Mesendoderm (in vitro differentiated cells): ENCODE results near the gene EHD3.
A peak's percentile ranks its signal among the peaks of the same experiment; 100 is the strongest.

Experiments
- DNase-seq: peaks from one replicate; pipeline ENCODE4 v3.0.0; 2013
- H2AK5ac ChIP-seq: 2 replicates; pipeline ENCODE4 v1.6.1; 2013; ENCODE audit warnings: low read length, inconsistent platforms
- H2BK120ac ChIP-seq: 2 replicates; pipeline ENCODE4 v1.6.1; 2013; ENCODE audit warnings: low read depth, mild to moderate bottlenecking, low read length, moderate library complexity, mixed read lengths
- H2BK15ac ChIP-seq: replicated peaks from 2 replicates; pipeline ENCODE4 v1.6.1; 2013; ENCODE audit warnings: low read depth, mild to moderate bottlenecking, moderate library complexity
- H2BK5ac ChIP-seq: 2 replicates; pipeline ENCODE4 v1.6.1; 2013; ENCODE audit warnings: low read length, inconsistent platforms
- H3K18ac ChIP-seq: 2 replicates; pipeline ENCODE4 v1.6.1; 2013; ENCODE audit warnings: mild to moderate bottlenecking, low read length, mixed read lengths
- H3K23ac ChIP-seq: one replicate; pipeline ENCODE4 v1.6.1; 2013; ENCODE audit warnings: low read length
- H3K27ac ChIP-seq: 2 replicates; pipeline ENCODE4 v1.5.1; 2013; ENCODE audit warnings: low read depth, mild to moderate bottlenecking, inconsistent platforms, low read length, moderate library complexity
- H3K27me3 ChIP-seq: 2 replicates; pipeline ENCODE4 v1.6.1; 2013; ENCODE audit warnings: low read length, control low read depth, mild to moderate bottlenecking, inconsistent platforms; ENCODE audit not compliant: insufficient read depth, poor library complexity
- H3K36me3 ChIP-seq: 2 replicates; pipeline ENCODE4 v1.6.1; 2013; ENCODE audit warnings: low read length, inconsistent platforms; ENCODE audit not compliant: control insufficient read depth, insufficient read depth
- H3K4ac ChIP-seq: one replicate; pipeline ENCODE4 v1.6.1; 2013; ENCODE audit warnings: low read depth, mild to moderate bottlenecking, low read length, moderate library complexity
- H3K4me1 ChIP-seq: 2 replicates; pipeline ENCODE4 v1.6.1; 2013; ENCODE audit warnings: low read depth, low read length, inconsistent platforms; ENCODE audit not compliant: control insufficient read depth
- H3K4me2 ChIP-seq: 2 replicates; pipeline ENCODE4 v1.6.1; 2013; ENCODE audit warnings: low read length
- H3K4me3 ChIP-seq: 2 replicates; pipeline ENCODE4 v1.5.1; 2013; ENCODE audit warnings: mild to moderate bottlenecking, low read length
- H3K56ac ChIP-seq: one replicate; pipeline ENCODE4 v1.6.1; 2013; ENCODE audit warnings: low read length
- H3K79me1 ChIP-seq: 2 replicates; pipeline ENCODE4 v1.6.1; 2013; ENCODE audit warnings: low read length, inconsistent platforms
- H3K79me2 ChIP-seq: 2 replicates; pipeline ENCODE4 v1.6.1; 2013; ENCODE audit warnings: mild to moderate bottlenecking, low read length; ENCODE audit not compliant: control insufficient read depth, insufficient read depth
- H3K9ac ChIP-seq: 2 replicates; pipeline ENCODE4 v1.6.1; 2013; ENCODE audit warnings: low read length, inconsistent platforms
- H4K5ac ChIP-seq: one replicate; pipeline ENCODE4 v1.6.1; 2013; ENCODE audit warnings: low read length
- H4K8ac ChIP-seq: one replicate; pipeline ENCODE4 v1.6.1; 2013; ENCODE audit warnings: low read depth, mild to moderate bottlenecking, control low read depth, low read length, moderate library complexity
- WGBS: extraction: QIAGEN DNeasy Blood & Tissue Kit; methylation state at CpG from one replicate; pipeline ENCODE4 v1.1.7; 2013; ENCODE audit warnings: low lambda C conversion rate, missing lambda C conversion rate; ENCODE audit not compliant: insufficient coverage; ENCODE audit errors: extremely low coverage; 5-methylcytosine and 5-hydroxymethylcytosine counted together

Gene EHD3

GRCh38 chr2:31263636-31264190 lies 29.8 kb downstream of the EHD3 start:
- Histone ChIP-seq H3K18ac (no peak overlapping the region), H3K27ac (no peak overlapping the region), H2AK5ac (no peak overlapping the region), H4K5ac (no peak overlapping the region), H3K79me2 (no peaks in the 10 kb centered on the region), H2BK5ac (no peak overlapping the region), H3K4me3 (no peak overlapping the region), H3K36me3 (peaks cover 1% of the 10 kb centered on the region), H3K9ac (no peak overlapping the region), H3K27me3 (no peaks in the 10 kb centered on the region), H3K4me2 (no peak overlapping the region), H3K4me1 (no peaks in the 10 kb centered on the region), H3K79me1 (no peaks in the 10 kb centered on the region), H3K56ac (no peak overlapping the region), H3K4ac (no peak overlapping the region), H3K23ac (no peak overlapping the region), H2BK15ac (no peak overlapping the region), H4K8ac (no peak overlapping the region), H2BK120ac (no peak overlapping the region)
- peak; percentile 48 for DNase-seq
- no CpG with 5 or more reads among the region's 3 CpGs for WGBS

GRCh38 chr2:31265234-31265633 lies 31.3 kb downstream of the EHD3 start:
- H3K27me3 ChIP-seq: no peaks in the 10 kb centered on the region
- no peak overlapping the region for H3K4me2 ChIP-seq
- H3K27ac ChIP-seq: no peak overlapping the region
- H2AK5ac ChIP-seq: no peak overlapping the region
- H3K79me1 ChIP-seq: no peaks in the 10 kb centered on the region
- no peaks in the 10 kb centered on the region for H3K79me2 ChIP-seq
- H3K4ac ChIP-seq: no peak overlapping the region
- no peak overlapping the region for H2BK5ac ChIP-seq
- no peak for DNase-seq
- H4K5ac ChIP-seq: no peak overlapping the region
- no peaks in the 10 kb centered on the region for H3K4me1 ChIP-seq
- H3K56ac ChIP-seq: no peak overlapping the region
- no peak overlapping the region for H2BK120ac ChIP-seq
- peaks cover 1% of the 10 kb centered on the region for H3K36me3 ChIP-seq
- no peak overlapping the region for H2BK15ac ChIP-seq
- WGBS: no CpG with 5 or more reads among the region's 6 CpGs
- no peak overlapping the region for H3K23ac ChIP-seq
- H3K9ac ChIP-seq: no peak overlapping the region
- no peak overlapping the region for H3K18ac ChIP-seq
- no peak overlapping the region for H3K4me3 ChIP-seq
- no peak overlapping the region for H4K8ac ChIP-seq

- no peak overlapping the region for H2BK15ac ChIP-seq
- no peak overlapping the region for H3K9ac ChIP-seq
- no peak overlapping the region for H2BK120ac ChIP-seq
- H3K18ac ChIP-seq: no peak overlapping the region
- no peaks in the 10 kb centered on the region for H3K4me1 ChIP-seq
- DNase-seq: no peak
- no peaks in the 10 kb centered on the region for H3K27me3 ChIP-seq
- H3K4me2 ChIP-seq: no peak overlapping the region
- H3K4ac ChIP-seq: no peak overlapping the region
- WGBS: no CpG with 5 or more reads among the region's 6 CpGs
- H3K56ac ChIP-seq: no peak overlapping the region
- H4K5ac ChIP-seq: no peak overlapping the region
- H3K79me2 ChIP-seq: no peaks in the 10 kb centered on the region
- H2BK5ac ChIP-seq: no peak overlapping the region
- H3K4me3 ChIP-seq: no peak overlapping the region
- no peak overlapping the region for H3K23ac ChIP-seq
- no peak overlapping the region for H3K27ac ChIP-seq
- H3K79me1 ChIP-seq: no peaks in the 10 kb centered on the region
- H2AK5ac ChIP-seq: no peak overlapping the region
- H4K8ac ChIP-seq: no peak overlapping the region
- peaks cover 1% of the 10 kb centered on the region for H3K36me3 ChIP-seq
These were observed 32.9 kb downstream of the EHD3 start for GRCh38 chr2:31266804-31267203.

- Histone ChIP-seq H3K79me2 (no peaks in the 10 kb centered on the region), H4K8ac (no peak overlapping the region), H3K4ac (no peak overlapping the region), H3K36me3 (no peaks in the 10 kb centered on the region), H3K4me3 (no peak overlapping the region), H3K9ac (no peak overlapping the region), H2BK120ac (no peak overlapping the region), H2BK15ac (no peak overlapping the region), H2BK5ac (no peak overlapping the region), H3K4me2 (no peak overlapping the region), H3K18ac (no peak overlapping the region), H4K5ac (no peak overlapping the region), H3K56ac (no peak overlapping the region), H2AK5ac (no peak overlapping the region), H3K4me1 (no peaks in the 10 kb centered on the region), H3K79me1 (no peaks in the 10 kb centered on the region), H3K27ac (no peak overlapping the region), H3K27me3 (no peaks in the 10 kb centered on the region), H3K23ac (no peak overlapping the region)
- DNase-seq: no peak
- no CpG with 5 or more reads among the region's 8 CpGs for WGBS
These were observed 33.6 kb downstream of the EHD3 start for GRCh38 chr2:31267437-31268120.

- H3K4me2 ChIP-seq: no peak overlapping the region
- no CpG with 5 or more reads among the region's 2 CpGs for WGBS
These were observed 34.4 kb downstream of the EHD3 start for GRCh38 chr2:31268344-31268743.

GRCh38 chr2:31269087-31269486 lies 35.1 kb downstream of the EHD3 start:
- no CpG with 5 or more reads among the region's 4 CpGs for WGBS
- Histone ChIP-seq H3K9ac (no peak overlapping the region), H3K36me3 (no peaks in the 10 kb centered on the region), H3K23ac (no peak overlapping the region), H3K27me3 (no peaks in the 10 kb centered on the region), H3K27ac (no peak overlapping the region), H3K4me2 (no peak overlapping the region), H4K5ac (no peak overlapping the region), H2BK15ac (no peak overlapping the region), H3K79me2 (no peaks in the 10 kb centered on the region), H2AK5ac (peak overlapping the region; percentile 49), H2BK5ac (no peak overlapping the region), H2BK120ac (no peak overlapping the region), H3K56ac (no peak overlapping the region), H4K8ac (no peak overlapping the region), H3K4me3 (no peak overlapping the region), H3K18ac (no peak overlapping the region), H3K4me1 (no peaks in the 10 kb centered on the region), H3K4ac (no peak overlapping the region), H3K79me1 (no peaks in the 10 kb centered on the region)
- DNase-seq: no peak

More at GRCh38 chr2:31268344-31268743, 34.4 kb downstream of the EHD3 start:
- no peaks in the 10 kb centered on the region for H3K4me1 ChIP-seq
- no peaks in the 10 kb centered on the region for H3K27me3 ChIP-seq
- no peak overlapping the region for H4K8ac ChIP-seq
- H4K5ac ChIP-seq: no peak overlapping the region
- no peak overlapping the region for H3K4me3 ChIP-seq
- no peak overlapping the region for H3K23ac ChIP-seq
- H3K18ac ChIP-seq: no peak overlapping the region
- H3K79me1 ChIP-seq: no peaks in the 10 kb centered on the region
- H2BK15ac ChIP-seq: no peak overlapping the region
- no peak overlapping the region for H3K4ac ChIP-seq
- H2AK5ac ChIP-seq: no peak overlapping the region
- DNase-seq: peak; percentile 55
- no peak overlapping the region for H2BK5ac ChIP-seq
- H3K79me2 ChIP-seq: no peaks in the 10 kb centered on the region
- H3K27ac ChIP-seq: no peak overlapping the region
- no peak overlapping the region for H3K9ac ChIP-seq
- no peaks in the 10 kb centered on the region for H3K36me3 ChIP-seq
- H2BK120ac ChIP-seq: no peak overlapping the region
- H3K56ac ChIP-seq: no peak overlapping the region
